ENCODE measurements around the gene ZNF367. TPM values are rescaled to one million over a fixed set of nuclear protein-coding genes. Genes with fewer than 3 reads are reported as not detected.

ZNF367 gene
- total and polyA plus RNA-seq, 2 experiments from 2014 or later: 0.89 to 2.5 TPM

DNA sequence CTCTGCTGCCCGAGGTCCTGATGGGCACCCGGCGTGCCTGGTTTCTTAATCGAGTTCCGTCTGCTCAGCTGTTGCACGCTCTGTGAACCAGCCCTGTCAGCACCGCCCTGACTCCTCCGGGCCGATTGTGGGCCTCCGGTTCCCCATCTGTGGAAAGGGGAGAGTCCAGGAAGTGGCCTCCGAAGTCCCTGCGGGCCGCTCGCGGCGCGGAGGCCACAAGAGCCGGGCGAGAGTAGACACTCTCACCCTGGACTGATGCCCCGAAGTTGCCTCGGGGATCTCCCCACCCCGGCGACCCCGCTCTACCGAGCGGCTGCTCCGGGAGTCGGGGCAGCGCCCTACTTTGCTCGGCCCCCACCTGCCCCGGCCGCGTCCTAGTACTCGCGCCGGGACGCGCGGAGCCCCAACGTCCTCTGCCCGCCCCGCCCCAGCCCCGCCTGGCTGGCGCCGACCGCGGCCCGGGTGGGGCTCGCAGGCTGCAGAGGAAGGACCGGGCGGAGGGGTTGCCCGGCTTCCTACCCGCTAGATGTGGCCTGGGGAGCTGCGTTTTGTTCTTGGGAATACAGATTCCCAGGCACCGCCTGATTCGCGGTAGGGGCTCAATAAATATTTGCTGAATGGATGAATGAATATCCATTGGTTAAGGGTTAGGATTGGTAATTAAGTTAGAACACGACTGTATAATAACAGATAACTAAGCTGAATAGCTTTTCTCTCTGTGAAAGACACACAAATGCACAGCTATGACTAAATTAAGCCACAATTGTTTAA is 935 bp upstream of the ZNF367 start:
- Histone ChIP-seq H3K27ac (peak overlapping the region; percentile 96), H3K4me3 (peak overlapping the region; percentile 81), H3K27me3 (no peaks in the 10 kb centered on the region), H3K4me1 (ENCODE audit: low read depth) (peaks cover 18% of the 10 kb centered on the region), H3K36me3 (no peaks in the 10 kb centered on the region), H3K9me3 (ENCODE audit: low read depth) (no peaks in the 10 kb centered on the region)
- peak; percentile 54 to 78 for DNase-seq (ENCODE audit: low read depth in 1 of 2, low spot score in 1 of 2)
- TF ChIP-seq, protein P1, sequence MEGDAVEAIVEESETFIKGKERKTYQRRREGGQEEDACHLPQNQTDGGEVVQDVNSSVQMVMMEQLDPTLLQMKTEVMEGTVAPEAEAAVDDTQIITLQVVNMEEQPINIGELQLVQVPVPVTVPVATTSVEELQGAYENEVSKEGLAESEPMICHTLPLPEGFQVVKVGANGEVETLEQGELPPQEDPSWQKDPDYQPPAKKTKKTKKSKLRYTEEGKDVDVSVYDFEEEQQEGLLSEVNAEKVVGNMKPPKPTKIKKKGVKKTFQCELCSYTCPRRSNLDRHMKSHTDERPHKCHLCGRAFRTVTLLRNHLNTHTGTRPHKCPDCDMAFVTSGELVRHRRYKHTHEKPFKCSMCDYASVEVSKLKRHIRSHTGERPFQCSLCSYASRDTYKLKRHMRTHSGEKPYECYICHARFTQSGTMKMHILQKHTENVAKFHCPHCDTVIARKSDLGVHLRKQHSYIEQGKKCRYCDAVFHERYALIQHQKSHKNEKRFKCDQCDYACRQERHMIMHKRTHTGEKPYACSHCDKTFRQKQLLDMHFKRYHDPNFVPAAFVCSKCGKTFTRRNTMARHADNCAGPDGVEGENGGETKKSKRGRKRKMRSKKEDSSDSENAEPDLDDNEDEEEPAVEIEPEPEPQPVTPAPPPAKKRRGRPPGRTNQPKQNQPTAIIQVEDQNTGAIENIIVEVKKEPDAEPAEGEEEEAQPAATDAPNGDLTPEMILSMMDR (IDR thresholded peaks at IDR 0.05; ENCODE audit: low read depth, low read length): no peak

DNA sequence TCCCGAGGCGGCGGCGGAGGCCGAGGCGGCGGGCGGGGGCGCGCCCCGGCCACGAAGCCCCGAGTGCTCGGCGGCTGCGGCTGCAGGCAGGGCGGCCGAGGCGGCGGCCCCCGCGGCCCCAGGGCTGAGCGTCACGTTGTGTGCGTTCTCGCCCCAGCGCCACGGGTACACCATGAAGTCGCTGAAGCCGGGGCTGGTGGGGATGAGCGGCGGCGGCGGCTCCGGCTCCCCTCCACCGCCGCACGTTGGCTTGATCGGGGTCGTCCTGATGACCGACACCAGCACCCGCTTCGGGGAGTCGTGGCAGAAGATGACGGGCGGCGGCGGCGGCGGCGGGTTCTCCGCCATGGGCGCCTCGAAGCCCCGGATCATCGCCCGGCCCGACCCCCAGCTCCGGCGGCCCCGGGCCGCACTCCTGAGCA is 498 bp downstream of the ZNF367 start:
- no peaks in the 10 kb centered on the region for H3K9me3 ChIP-seq (ENCODE audit: low read depth)
- H3K27ac ChIP-seq: peak overlapping the region; percentile 81
- no peak for DNase-seq (ENCODE audit: low read depth in 1 of 2, low spot score in 1 of 2)
- no peaks in the 10 kb centered on the region for H3K27me3 ChIP-seq
- H3K4me3 ChIP-seq: peak overlapping the region; percentile 81
- peaks cover 18% of the 10 kb centered on the region for H3K4me1 ChIP-seq (ENCODE audit: low read depth)
- H3K36me3 ChIP-seq: no peaks in the 10 kb centered on the region
- TF ChIP-seq, protein P1 (IDR thresholded peaks at IDR 0.05; ENCODE audit: low read depth, low read length): no peak

DNA sequence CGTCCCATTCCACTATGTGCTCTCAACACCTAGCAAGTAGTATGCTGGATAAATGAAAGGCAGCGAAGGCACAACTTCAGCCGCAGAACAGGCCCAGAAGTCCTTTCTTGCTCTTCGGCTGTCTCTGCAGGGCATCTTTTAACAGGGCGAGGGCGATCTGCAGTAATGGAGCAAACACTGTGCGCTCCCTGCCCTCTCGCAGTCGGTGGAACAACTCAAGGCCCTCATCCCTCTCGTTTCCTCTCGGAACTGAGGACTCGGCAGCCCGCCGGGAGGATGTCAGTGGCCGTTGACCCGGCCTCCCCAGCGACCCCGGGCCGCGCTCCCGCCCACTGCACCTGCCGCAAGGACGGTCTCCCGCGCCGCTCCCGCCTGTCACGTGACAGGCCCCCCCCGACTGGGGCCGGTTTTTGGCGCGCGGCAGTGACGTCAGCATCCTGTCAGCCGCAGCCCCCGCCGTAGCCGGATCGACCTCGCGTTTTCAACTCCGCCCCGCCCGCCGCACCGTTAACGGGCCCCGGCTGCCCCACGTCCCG is 1.1 kb downstream of the ZNF367 start:
- H3K36me3 ChIP-seq: no peaks in the 10 kb centered on the region
- peaks cover 18% of the 10 kb centered on the region for H3K4me1 ChIP-seq (ENCODE audit: low read depth)
- DNase-seq (ENCODE audit: low read depth in 1 of 2, low spot score in 1 of 2): peak; percentile 85 to 87
- H3K4me3 ChIP-seq: peak overlapping the region; percentile 81
- TF ChIP-seq, protein P1 (IDR thresholded peaks at IDR 0.05; ENCODE audit: low read depth, low read length): peak; percentile 8
- peak overlapping the region; percentile 81 for H3K27ac ChIP-seq
- H3K27me3 ChIP-seq: no peaks in the 10 kb centered on the region
- H3K9me3 ChIP-seq (ENCODE audit: low read depth): no peaks in the 10 kb centered on the region

DNA sequence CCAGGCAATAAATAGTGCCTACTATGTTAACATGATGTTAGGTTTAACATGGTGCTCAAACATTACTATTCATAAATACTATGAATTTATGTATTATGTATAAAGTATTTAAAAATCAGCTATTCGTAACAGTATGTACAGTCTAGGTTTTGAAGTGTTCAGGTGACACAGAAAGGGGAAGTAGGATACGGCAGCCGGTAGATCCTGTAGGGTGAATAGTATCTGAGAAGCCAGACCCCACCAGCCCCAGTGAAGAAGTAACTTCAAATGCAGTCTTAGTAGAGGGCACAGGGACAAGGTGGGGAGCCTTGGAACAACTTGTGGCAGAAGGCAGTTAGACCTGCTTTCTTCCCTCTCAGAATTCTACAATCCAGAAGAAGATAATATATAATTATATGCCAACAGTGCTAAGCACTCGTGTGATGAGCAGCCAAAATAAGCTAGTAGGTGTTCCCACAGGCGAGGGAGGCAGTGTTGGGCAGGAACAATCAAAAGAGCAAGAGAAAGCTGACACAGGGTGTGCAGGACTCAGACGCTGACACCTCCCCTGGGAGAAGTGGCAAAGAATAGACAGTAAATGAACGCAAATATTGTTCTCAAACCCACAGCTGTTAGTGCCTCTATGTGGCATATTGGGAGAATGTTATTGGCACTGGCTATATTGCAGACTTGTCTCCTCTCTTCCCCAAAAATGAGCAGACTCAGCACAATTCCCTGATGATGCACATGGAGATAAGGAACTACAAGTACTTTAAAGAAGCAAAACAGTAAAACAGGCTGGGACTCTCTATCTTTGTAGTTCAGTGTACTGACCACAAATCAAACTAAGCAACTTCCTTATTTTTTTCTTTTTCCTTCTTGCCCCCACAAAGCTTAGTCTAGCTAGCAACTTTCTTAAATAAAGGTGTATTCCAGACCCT is 4.6 kb downstream of the ZNF367 start:
- Histone ChIP-seq H3K9me3 (ENCODE audit: low read depth) (no peaks in the 10 kb centered on the region), H3K27ac (no peak overlapping the region), H3K4me1 (ENCODE audit: low read depth) (no peaks in the 10 kb centered on the region), H3K4me3 (no peak overlapping the region), H3K36me3 (no peaks in the 10 kb centered on the region), H3K27me3 (no peaks in the 10 kb centered on the region)
- TF ChIP-seq, protein P1 (IDR thresholded peaks at IDR 0.05; ENCODE audit: low read depth, low read length): no peak
- no peak for DNase-seq (ENCODE audit: low read depth in 1 of 2, low spot score in 1 of 2)

DNA sequence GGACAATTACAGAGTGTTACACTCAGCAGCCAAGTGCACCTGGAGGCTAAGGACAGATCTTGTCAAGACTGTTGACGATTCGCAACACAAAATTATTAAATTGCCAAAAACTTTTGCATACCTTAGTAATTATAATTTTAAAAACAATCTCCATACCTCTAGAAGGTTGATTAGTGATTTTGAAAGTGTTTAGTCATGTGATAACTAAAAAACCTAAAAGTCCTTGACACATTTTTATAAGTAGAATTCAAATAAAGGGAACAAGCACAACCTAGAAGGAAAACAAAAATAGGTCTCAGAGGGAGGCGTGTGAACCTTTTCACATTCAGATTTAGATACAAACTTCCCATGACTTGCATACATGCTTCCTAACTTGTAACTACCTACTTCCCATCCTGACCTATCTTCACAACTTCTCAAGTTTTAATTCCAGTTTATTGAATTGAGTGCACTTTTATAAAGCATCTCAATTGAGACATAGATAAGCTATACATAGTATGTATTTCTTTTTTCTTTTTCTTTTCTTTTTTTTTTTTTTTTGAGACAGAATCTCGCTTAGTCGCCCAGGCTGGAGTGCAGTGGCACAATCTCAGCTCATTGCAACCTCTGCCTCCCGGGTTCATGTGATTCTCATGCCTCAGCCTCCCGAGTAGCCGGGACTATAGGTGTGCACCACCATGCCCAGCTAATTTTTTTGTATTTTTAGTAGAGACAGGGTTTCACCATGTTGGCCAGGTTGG is 5.8 kb downstream of the ZNF367 start:
- no peaks in the 10 kb centered on the region for H3K36me3 ChIP-seq
- DNase-seq (ENCODE audit: low read depth in 1 of 2, low spot score in 1 of 2): no peak
- TF ChIP-seq, protein P1 (IDR thresholded peaks at IDR 0.05; ENCODE audit: low read depth, low read length): no peak
- H3K4me1 ChIP-seq (ENCODE audit: low read depth): no peaks in the 10 kb centered on the region
- H3K4me3 ChIP-seq: no peak overlapping the region
- H3K27ac ChIP-seq: no peak overlapping the region
- no peaks in the 10 kb centered on the region for H3K27me3 ChIP-seq
- H3K9me3 ChIP-seq (ENCODE audit: low read depth): no peaks in the 10 kb centered on the region
